ENCODE results near the gene SETX.
"Not testable (repeated sequence)": the region's sequence is repeated elsewhere in the genome, so short reads cannot be mapped to it uniquely, and the experiment has no call there.

Gene SETX

DNA sequence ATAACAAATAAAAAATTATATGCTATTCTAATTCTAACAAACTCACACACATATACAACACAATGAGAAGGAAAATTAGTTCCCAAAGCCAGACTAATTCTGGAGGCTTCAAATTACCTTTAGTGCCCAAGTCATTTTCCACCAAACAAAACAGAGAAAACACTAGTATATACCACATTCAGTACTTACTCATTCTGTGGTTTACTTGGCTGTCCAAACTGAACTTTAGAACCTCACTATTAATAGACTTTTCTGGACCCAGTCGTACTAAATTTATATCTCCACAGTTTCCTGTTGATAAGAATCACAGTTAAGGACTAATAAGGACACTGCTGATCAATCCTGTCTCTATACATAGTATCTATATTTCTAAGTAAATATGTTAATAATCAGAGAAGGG, 66.4 kb downstream of the SETX start:
- DNase-seq (ENCODE audit: insufficient read length, low spot score) (no peak), FAIRE-seq (no peak)

DNA sequence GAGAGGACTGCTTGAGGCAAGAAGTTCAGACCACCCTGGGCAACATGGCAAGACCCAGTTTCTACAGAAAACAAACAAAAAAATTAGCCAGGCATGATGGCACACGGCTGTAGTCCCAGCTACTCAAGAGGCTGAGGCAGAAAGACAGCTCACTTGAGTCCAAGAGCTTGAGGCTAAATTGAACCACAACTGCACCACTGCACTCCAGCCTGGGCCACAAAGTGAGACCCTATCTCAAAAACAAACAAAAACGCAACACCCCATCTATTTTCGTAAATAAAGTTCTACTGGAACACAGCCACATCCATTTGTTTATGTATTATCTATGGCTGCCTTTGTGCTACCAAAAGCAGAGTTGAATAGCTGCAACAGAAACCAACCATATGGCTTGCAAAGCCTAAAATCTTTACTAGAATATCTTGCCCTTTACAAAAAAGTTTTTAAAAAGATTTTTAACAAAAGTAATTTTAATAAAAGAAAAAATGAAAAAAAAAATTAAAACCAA, 67.5 kb downstream of the SETX start:
- FAIRE-seq (no peak), DNase-seq (ENCODE audit: insufficient read length, low spot score) (no peak)

DNA sequence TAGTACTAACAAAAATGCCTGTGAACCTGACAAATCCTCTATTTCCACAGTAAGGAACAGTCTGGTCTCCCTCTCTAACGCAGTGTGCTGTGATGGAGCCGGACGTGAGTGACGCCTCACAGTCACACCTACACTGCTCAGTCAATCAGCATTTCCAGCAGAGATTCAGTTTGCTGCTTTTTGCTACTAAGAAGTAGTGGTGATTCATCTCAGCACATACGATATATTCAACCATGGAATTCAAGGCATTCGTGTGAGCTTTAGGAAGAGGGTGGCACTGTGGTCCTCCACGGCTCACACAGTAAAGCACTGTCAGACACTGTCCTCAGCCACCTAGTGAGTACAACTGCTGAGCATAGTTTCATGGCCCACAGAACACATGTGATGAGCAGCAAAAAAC, 70.9 kb downstream of the SETX start:
- no peak for DNase-seq (ENCODE audit: insufficient read length, low spot score)
- FAIRE-seq, result no peak

- no peak for FAIRE-seq
- no peak for DNase-seq (ENCODE audit: insufficient read length, low spot score)
Measured at GRCh38 chr9:132283165-132283564, 71.6 kb downstream of the SETX start.

- no peak for FAIRE-seq
Measured at GRCh38 chr9:132274861-132275260, 79.9 kb downstream of the SETX start.

DNA sequence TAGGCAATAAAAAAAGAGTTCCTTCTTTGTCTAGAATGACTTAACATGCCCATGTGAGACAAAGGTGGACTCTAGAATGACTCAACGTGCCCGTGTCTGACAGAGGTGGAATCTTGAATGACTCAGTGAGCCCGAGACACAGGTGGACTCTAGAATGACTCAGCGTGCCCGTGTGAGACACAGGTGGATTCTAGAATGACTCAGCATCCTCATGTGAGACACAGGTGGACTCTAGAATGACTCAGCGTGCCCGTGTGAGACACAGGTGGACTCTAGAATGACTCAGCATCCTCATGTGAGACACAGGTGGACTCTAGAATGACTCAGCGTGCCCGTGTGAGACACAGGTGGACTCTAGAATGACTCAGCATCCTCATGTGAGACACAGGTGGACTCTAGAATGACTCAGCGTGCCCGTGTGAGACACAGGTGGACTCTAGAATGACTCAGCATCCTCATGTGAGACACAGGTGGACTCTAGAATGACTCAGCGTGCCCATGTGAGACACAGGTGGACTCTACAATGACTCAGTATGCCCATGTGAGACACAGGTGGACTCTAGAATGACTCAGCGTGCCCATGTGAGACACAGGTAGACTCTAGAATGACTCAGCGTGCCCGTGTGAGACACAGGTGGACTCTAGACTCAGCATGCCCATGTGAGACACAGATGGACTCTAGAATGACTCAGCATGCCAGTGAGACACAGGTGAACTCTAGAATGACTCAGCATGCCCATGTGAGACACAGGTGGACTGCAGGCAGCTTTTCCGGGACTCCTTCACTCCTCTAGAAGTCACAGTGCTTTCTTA, 84.9 kb downstream of the SETX start:
- FAIRE-seq; DNase-seq (ENCODE audit: insufficient read length, low spot score): not testable (repeated sequence)

More at GRCh38 chr9:132274861-132275260, 79.9 kb downstream of the SETX start:
- DNase-seq (ENCODE audit: insufficient read length, low spot score), result no peak

GRCh38 chr9:132268725-132269352, 85.9 kb downstream of the SETX start:
- FAIRE-seq (no peak), DNase-seq (ENCODE audit: insufficient read length, low spot score) (peak; percentile 50)

GRCh38 chr9:132267660-132268059, 87.1 kb downstream of the SETX start:
- FAIRE-seq (no peak), DNase-seq (ENCODE audit: insufficient read length, low spot score) (no peak)

GRCh38 chr9:132266017-132266416, 88.8 kb downstream of the SETX start:
- DNase-seq (ENCODE audit: insufficient read length, low spot score) (no peak), FAIRE-seq (no peak)

- FAIRE-seq, result no peak
- no peak for DNase-seq (ENCODE audit: insufficient read length, low spot score)
Measured at GRCh38 chr9:132260846-132261245, 93.9 kb downstream of the SETX start.

DNA sequence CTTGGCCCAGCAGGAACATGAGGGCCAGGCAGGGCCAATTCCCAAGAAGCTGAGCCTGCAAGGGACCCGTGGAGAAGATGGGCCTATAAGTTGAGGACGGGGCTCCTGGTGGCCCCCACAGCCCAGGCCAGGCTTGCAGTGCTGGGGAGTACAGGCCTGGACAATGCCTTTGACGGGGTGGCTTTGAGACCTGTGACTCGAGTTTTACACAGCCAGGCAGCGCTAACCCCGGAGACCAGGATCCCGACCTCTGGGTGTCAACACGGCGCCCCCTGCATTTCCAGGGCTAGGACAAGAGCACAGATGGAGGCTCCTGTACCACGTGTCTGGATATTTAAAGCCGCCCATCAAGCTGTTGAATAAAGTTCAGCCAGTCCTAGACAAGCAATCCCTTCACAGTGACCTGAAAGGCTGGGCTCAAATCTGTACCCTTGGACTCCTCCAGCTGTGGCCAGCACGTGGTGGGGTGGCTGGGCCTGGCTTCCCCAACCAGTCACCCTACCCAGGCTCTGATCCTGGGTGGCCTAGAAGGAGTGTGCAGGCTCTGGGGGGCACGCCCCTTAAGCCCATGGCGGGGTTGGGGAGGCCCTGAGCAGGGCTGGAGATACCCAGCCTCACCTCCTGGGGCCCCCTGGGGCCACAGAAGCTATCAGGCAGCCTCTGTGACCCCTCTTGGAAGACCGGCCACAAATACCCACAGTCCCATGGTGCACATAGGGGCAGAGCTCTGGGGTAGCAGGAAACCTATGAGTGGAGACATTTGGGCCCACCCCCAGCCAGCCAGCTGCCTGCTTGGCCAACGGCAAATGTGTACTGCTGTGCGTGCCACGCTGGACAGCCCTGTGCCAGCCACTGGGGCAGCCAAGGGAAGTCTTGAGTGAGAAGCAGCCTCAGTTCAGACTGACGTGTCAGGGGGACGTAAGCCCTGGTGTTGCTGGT, 104.2 kb downstream of the SETX start:
- no peak for DNase-seq (ENCODE audit: insufficient read length, low spot score)

GRCh38 chr9:132249690-132250089, 105.1 kb downstream of the SETX start:
- DNase-seq (ENCODE audit: insufficient read length, low spot score) (no peak), FAIRE-seq (no peak)

More for the DNA sequence above, 104.2 kb downstream of the SETX start:
- no peak for FAIRE-seq

- FAIRE-seq (no peak), DNase-seq (ENCODE audit: insufficient read length, low spot score) (no peak)
Measured at GRCh38 chr9:132249123-132249522, 105.7 kb downstream of the SETX start.

DNA sequence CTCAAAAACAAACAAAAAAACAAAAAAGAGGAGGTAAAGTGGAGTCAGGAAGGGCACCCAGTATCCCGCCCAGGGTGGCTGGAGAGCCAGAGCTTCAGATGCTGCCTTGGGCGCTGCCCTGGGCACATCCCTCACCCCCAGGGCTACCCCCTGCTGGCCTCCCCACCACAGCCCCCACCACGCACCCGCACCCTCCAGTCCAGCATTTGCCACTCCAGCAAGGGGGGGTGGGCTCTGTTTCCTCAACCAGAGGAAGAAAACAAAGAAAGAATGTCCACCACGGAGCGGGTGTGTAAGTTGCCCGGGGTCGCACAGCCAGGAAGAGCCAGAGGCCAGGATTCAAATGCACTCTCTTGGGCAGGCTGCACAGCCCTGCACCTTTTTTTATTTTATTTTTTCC, 106.8 kb downstream of the SETX start:
- FAIRE-seq (no peak), DNase-seq (ENCODE audit: insufficient read length, low spot score) (no peak)

DNA sequence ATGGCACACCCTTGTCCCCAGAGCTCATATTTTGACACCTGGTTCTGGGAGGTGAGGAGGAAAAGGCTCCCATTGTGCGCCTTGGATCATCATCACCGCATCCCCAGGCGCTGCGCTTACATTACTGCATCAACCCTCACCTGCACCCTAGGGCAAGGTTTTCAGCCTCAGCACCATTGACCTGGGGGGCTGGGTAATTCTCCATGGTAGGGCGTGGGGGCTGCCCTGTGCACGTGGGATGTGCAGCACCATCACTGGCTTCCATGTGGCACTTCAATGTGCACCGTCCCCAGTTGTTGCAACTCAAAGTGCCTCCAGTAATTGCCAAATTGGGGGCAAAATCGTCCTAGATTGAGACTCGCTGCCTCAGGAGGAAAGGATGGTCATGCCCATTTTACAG, 109.3 kb downstream of the SETX start:
- FAIRE-seq, result no peak
- no peak for DNase-seq (ENCODE audit: insufficient read length, low spot score)

DNA sequence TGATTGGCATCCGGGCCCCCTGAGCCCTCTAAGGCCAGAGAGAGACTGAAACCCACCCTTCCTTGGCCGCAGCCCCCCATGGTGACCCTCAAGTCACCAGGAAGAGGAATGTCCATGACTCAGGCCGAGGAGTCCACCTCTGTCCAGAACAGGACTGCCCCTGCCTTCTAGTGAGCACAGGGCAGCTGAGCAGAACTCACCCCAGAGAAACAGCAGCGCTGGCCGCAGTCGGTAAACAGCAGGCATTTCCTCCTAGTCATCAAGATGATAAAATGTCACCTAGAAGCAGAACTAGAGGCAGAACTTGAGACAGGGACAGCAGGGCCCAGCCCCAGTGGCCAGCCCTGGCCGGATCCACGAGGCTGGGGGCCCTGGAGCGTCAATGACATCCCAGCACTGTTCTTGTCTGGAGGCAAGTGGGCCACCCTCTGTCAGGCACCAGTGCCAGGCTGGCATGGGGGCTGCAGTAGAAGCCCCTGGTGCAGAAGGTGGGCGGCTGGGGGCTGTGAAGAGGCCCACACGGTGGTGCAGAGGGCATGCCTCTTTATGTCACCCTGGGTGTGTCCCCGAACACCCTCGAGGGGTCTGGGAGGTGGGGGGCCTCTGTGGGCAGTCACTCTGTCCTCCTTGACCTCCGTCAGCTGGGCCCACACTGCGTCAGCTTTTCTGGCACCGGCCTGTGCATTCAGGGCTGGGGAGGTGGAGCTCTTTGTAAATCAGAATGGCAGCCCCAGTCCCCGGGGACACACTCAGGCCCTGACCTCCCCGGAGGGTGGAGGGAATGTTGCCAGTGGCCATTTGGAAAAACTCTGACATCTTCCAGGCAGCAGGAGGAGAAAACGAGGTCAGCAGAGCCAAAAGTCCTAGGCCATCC, 110.0 kb downstream of the SETX start:
- DNase-seq (ENCODE audit: insufficient read length, low spot score), result no peak
- FAIRE-seq, result no peak

DNA sequence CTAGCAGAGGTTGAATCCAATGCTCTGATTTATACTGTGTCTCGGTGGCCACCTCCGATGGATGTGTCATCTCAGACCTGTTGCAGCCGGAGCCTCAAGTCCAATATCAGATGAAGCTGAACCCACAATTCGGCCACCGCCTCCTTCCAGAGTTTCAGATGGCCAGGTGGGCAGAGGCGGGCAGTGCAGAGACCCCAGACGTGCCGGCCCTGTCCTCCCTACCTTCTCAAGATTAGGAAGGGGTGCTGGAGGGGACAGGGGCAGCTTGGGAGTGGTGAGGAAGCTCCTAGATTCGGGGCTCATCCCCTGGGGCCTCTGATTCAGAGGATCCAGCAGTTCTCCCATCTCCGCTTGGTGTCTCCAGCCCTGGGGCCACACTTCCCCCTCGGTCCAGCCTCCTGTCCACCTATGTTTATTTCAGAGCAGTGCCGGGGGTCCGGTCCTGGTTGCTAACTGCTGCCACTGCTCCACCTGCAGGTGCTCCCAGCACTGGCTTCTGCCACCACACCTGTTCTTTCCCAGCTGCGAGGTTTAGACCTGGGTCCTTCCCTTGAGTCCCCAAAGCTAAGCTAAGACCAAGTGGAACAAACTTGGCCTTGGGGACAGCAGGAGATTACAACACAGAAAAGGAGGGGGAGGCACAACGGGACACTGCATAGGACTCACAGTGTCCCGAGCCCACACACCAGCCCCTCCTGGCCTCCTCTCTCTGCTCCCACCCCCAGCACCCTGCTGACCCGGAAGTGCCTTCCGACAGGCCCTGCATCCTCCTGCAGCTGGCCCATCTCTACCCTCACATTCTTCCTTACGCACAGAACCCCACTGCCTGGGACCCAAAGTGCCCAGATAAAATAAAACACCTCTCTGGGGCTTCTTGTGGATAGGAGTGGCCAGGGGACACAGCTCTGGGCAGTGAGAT, 111.4 kb downstream of the SETX start:
- FAIRE-seq (no peak), DNase-seq (ENCODE audit: insufficient read length, low spot score) (no peak)

DNA sequence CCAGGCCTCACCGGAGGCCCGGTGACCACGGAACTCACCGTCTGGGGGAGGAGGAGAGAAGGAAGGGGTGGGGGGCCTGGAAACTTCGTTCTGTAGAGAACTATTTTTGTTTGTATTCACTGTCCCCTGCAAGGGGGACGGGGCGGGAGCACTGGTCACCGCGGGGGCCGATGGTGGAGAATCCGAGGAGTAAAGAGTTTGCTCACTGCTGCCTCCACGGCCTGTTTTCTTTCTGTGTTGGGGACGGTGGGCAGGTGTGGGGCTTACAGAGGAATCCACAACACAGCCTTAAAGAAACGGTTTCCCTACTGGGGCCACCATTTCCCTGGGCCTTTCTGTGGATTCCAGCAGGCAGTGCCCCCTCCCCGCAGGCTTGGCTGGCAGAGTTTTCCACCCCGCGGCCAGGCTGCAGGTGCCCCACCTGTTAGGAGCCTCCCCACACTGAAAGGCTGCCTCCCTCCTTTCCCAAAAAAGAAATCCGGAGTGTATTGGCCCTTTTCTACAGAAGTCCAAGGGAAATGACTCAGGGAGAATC, 112.1 kb downstream of the SETX start:
- no peak for DNase-seq (ENCODE audit: insufficient read length, low spot score)
- FAIRE-seq, result no peak
